Measurements from ENCODE around the gene OXA1L.

DNA sequence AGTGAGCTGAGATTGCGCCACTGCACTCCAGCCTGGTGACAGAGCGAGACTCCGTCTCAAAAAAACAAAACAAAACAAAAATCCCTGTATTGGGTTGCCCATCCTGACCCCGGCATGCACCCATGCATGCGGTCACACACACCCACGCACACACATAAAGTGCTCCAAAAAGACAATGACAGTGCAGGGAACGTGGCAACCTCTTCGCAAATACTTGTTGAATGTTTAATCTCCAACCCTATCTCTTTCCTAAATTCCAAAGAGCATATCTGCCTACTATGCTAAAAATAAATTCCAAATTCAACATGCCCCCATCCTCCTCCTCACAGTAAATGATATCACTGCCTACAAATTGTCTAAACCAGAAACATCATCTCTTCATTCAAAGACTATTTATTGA, 35.2 kb downstream of the OXA1L start:
- TF ChIP-seq ELF4 (IDR thresholded peaks at IDR 0.05) = no peak
- TF ChIP-seq FOXM1 (IDR thresholded peaks at IDR 0.05; ENCODE audit: borderline replicate concordance) = no peak
- TF ChIP-seq BHLHE40 (IDR thresholded peaks at IDR 0.05; ENCODE audit: borderline replicate concordance) = no peak
- no peak for TF ChIP-seq FOXK2 (IDR thresholded peaks at IDR 0.05)
- TF ChIP-seq SUZ12 (IDR thresholded peaks at IDR 0.05) = no peak
- TF ChIP-seq FOXA1 (IDR thresholded peaks at IDR 0.05) = no peak
- no peak for TF ChIP-seq HDGF (IDR thresholded peaks at IDR 0.05; ENCODE audit: borderline replicate concordance)

Measured in HEK293T (cell line).